ENCODE data around the gene FIGN. TPM values are rescaled to one million over a fixed set of nuclear protein-coding genes. Genes with fewer than 3 reads are reported as not detected.

The FIGN gene
- total RNA-seq, 1 experiment from 2014 or later, result not detected

DNA sequence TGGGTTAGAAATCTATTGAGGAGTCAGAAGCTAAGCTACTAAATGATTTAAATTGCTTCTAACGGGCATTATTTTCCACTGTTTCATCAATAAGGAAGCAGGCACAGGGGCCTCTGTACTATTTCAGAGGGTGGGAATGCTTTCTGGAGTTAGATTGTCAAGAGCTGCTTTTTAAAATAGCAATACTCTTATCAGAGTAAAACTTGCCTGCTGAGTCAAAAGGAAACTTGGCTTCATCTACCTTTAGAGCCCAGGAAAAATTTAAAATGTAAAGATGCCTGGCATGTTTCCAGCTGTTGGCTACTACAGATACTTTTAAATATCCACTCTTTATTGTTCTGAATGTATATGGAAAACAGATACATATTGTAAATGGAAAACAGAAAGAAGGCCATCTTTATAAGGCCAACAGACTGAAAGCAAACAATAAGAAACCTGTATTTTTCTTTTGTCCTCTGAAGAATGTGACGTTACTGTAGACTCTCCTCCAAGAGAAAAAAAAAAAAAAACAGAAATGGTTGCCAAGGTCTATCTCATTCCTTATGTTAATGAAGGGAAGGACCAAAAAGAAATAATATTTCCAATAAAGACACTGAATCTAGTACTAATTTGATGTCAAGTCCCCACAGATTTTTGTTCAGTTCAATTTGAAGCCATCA is 79.1 kb downstream of the FIGN start:
- no TSS peak for BruUV-seq (replicated peaks)
- CTCF ChIA-PET, result no interaction called here

More for the DNA sequence above, 79.1 kb downstream of the FIGN start:
- Histone ChIP-seq H3K4me2 (ENCODE audit: low read length) (no peak overlapping the region), H3K79me2 (ENCODE audit: insufficient read depth, low read length) (no peaks in the 10 kb centered on the region), H3K27ac (ENCODE audit: low read depth, low read length) (no peak overlapping the region), H3K9me2 (ENCODE audit: insufficient read depth) (no peaks in the 10 kb centered on the region), H3K4me3 (replicated peaks in 1 of 2; ENCODE audit: low read depth in 1 of 2, low read length in 2 of 2) (no peak overlapping the region), H4K20me1 (ENCODE audit: insufficient read depth) (no peaks in the 10 kb centered on the region), H3K9ac (ENCODE audit: low read length) (no peak overlapping the region), H2AFZ (ENCODE audit: low read depth, low read length, poor library complexity, severe bottlenecking) (no peak overlapping the region), H3K4me1 (ENCODE audit: control insufficient read depth in 1 of 2, insufficient read depth in 2 of 2, low read length in 2 of 2) (no peaks in the 10 kb centered on the region), H3K27me3 (ENCODE audit: insufficient read depth, low read length) (peaks cover 35% of the 10 kb centered on the region), H3K9me3 (ENCODE audit: control insufficient read depth in 1 of 2, insufficient read depth in 1 of 2, low read depth in 1 of 2, low read length in 2 of 2) (no peaks in the 10 kb centered on the region), H3K36me3 (ENCODE audit: control insufficient read depth in 1 of 2, insufficient read depth in 2 of 2, low read length in 2 of 2) (no peaks in the 10 kb centered on the region)
- intact Hi-C loops (cut with micrococcal nuclease), result no loop called here
- DNase-seq (ENCODE audit: low read depth, low spot score), result no peak
- ChIA-PET RAD21 (ENCODE audit: low non-redundant PET in 1 of 2, low total read pairs in 2 of 2, uncharacterized antibody in 2 of 2, unreplicated experiment in 2 of 2) (no interaction called here), POLR2A (no interaction called here)
- ATAC-seq, result no peak
- no peak for TF ChIP-seq EZH2phosphoT487 (IDR thresholded peaks at IDR 0.05; ENCODE audit: borderline replicate concordance)
- TF ChIP-seq, protein P1, sequence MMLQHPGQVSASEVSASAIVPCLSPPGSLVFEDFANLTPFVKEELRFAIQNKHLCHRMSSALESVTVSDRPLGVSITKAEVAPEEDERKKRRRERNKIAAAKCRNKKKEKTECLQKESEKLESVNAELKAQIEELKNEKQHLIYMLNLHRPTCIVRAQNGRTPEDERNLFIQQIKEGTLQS (IDR thresholded peaks at IDR 0.05), result no peak
- no peak for TF ChIP-seq FOSL1 (IDR thresholded peaks at IDR 0.05; ENCODE audit: low read depth)
- no peak for TF ChIP-seq POLR2A (IDR thresholded peaks at IDR 0.05; ENCODE audit: borderline replicate concordance, extremely low read depth, insufficient read depth, insufficient read length)
- TF ChIP-seq, protein P2, sequence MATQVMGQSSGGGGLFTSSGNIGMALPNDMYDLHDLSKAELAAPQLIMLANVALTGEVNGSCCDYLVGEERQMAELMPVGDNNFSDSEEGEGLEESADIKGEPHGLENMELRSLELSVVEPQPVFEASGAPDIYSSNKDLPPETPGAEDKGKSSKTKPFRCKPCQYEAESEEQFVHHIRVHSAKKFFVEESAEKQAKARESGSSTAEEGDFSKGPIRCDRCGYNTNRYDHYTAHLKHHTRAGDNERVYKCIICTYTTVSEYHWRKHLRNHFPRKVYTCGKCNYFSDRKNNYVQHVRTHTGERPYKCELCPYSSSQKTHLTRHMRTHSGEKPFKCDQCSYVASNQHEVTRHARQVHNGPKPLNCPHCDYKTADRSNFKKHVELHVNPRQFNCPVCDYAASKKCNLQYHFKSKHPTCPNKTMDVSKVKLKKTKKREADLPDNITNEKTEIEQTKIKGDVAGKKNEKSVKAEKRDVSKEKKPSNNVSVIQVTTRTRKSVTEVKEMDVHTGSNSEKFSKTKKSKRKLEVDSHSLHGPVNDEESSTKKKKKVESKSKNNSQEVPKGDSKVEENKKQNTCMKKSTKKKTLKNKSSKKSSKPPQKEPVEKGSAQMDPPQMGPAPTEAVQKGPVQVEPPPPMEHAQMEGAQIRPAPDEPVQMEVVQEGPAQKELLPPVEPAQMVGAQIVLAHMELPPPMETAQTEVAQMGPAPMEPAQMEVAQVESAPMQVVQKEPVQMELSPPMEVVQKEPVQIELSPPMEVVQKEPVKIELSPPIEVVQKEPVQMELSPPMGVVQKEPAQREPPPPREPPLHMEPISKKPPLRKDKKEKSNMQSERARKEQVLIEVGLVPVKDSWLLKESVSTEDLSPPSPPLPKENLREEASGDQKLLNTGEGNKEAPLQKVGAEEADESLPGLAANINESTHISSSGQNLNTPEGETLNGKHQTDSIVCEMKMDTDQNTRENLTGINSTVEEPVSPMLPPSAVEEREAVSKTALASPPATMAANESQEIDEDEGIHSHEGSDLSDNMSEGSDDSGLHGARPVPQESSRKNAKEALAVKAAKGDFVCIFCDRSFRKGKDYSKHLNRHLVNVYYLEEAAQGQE (IDR thresholded peaks at IDR 0.05; ENCODE audit: low read depth), result no peak
- TF ChIP-seq SP1 (IDR thresholded peaks at IDR 0.05; ENCODE audit: low read depth), result no peak
- TF ChIP-seq ZFX (IDR thresholded peaks at IDR 0.05), result no peak
- no peak for TF ChIP-seq EGR1 (IDR thresholded peaks at IDR 0.05; ENCODE audit: low read depth)
- no peak for TF ChIP-seq SIN3A (IDR thresholded peaks at IDR 0.05; ENCODE audit: low read depth)
- no peak for TF ChIP-seq ELF1 (IDR thresholded peaks at IDR 0.05; ENCODE audit: borderline replicate concordance, low read depth)
- TF ChIP-seq TCF7L2 (IDR thresholded peaks at IDR 0.05; ENCODE audit: borderline replicate concordance, extremely low read depth, insufficient read depth, insufficient read length), result no peak
- TF ChIP-seq, protein P3, sequence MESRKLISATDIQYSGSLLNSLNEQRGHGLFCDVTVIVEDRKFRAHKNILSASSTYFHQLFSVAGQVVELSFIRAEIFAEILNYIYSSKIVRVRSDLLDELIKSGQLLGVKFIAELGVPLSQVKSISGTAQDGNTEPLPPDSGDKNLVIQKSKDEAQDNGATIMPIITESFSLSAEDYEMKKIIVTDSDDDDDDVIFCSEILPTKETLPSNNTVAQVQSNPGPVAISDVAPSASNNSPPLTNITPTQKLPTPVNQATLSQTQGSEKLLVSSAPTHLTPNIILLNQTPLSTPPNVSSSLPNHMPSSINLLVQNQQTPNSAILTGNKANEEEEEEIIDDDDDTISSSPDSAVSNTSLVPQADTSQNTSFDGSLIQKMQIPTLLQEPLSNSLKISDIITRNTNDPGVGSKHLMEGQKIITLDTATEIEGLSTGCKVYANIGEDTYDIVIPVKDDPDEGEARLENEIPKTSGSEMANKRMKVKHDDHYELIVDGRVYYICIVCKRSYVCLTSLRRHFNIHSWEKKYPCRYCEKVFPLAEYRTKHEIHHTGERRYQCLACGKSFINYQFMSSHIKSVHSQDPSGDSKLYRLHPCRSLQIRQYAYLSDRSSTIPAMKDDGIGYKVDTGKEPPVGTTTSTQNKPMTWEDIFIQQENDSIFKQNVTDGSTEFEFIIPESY (IDR thresholded peaks at IDR 0.05; ENCODE audit: extremely low read depth, insufficient replicate concordance, low read length), result no peak
- TF ChIP-seq POLR2AphosphoS5 (IDR thresholded peaks at IDR 0.05; ENCODE audit: low read depth, low read length), result no peak
- TF ChIP-seq, protein P4, sequence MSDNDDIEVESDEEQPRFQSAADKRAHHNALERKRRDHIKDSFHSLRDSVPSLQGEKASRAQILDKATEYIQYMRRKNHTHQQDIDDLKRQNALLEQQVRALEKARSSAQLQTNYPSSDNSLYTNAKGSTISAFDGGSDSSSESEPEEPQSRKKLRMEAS (IDR thresholded peaks at IDR 0.05), result no peak

Measured in HCT116 (cell line).